Upper lobe of left lung (tissue), 6 donors: ENCODE data around the gene TMEM139. TPM values are rescaled to one million over a fixed set of nuclear protein-coding genes. Genes with fewer than 3 reads are reported as not detected.

ENCODE experiments used
- ATAC-seq, 2 donors: fragments of 200-7000 bp; cut with Tn5 transposase; one replicate each; pipeline ENCODE4 v1.9.1; 2022; ENCODE audit warnings: mild to moderate bottlenecking in 2 of 2, moderate library complexity in 2 of 2; ENCODE audit not compliant: low FRiP score in 2 of 2
- DNase-seq, 2 donors: peaks; one replicate each; pipeline ENCODE4 v3.0.0-alpha.2; 2019 to 2020
- H3K27ac ChIP-seq, 4 donors: fragments of 200-600 bp; sonication (generic); one replicate each; pipeline ENCODE4 v1.5.1; 2016 to 2019
- H3K27me3 ChIP-seq, 4 donors: fragments of 200-600 bp; sonication (generic); one replicate each; pipeline ENCODE4 v1.5.1; 2017 to 2019
- H3K36me3 ChIP-seq, 4 donors: fragments of 200-600 bp; sonication (generic); one replicate each; pipeline ENCODE4 v1.5.1; 2016 to 2019
- H3K4me1 ChIP-seq, 4 donors: fragments of 200-600 bp; sonication (generic); one replicate each; pipeline ENCODE4 v1.5.1; 2018 to 2019
- H3K4me3 ChIP-seq, 4 donors: fragments of 200-600 bp; sonication (generic); one replicate each; pipeline ENCODE4 v1.5.1; 2017 to 2019; ENCODE audit warnings: mild to moderate bottlenecking in 2 of 4, moderate library complexity in 1 of 4
- H3K9me3 ChIP-seq, 4 donors: fragments of 200-600 bp; sonication (generic); one replicate each; pipeline ENCODE4 v1.5.1; 2018 to 2019
- EP300 ChIP-seq, 4 donors: sonication (generic); formaldehyde crosslinking; IDR thresholded peaks; one replicate each; pipeline ENCODE4 v1.5.1; 2017; ENCODE audit warnings: antibody characterized with exemption in 4 of 4, control low read depth in 2 of 4
- POLR2A ChIP-seq, 4 donors: fragments of 450-650 bp; IDR thresholded peaks; one replicate each; pipeline ENCODE4 v1.5.1; 2016 to 2017; ENCODE audit warnings: antibody characterized with exemption in 4 of 4, mild to moderate bottlenecking in 2 of 4
- POLR2AphosphoS5 ChIP-seq, 2 donors: sonication (generic); formaldehyde crosslinking; IDR thresholded peaks; one replicate each; pipeline ENCODE4 v1.5.1; 2017; ENCODE audit warnings: antibody characterized with exemption in 2 of 2
- WGBS, 2 donors: methylation state at CpG; one replicate each; pipeline ENCODE4 v1.1.5; 2017 to 2018; 5-methylcytosine and 5-hydroxymethylcytosine counted together
- total RNA-seq, 6 donors: library from RNA; depleted of rRNA in 4 of 6; stranded (reverse); fragments of >200 nt in 4 of 6; gene quantifications; one replicate each; pipeline versions ENCODE4 v1.1.0 to v1.2.1, GENCODE V29; 2016 to 2021
- TF ChIP-seq, protein P1 (sequence below), 6 experiments: fragments of 450-650 bp in 4 of 6; fragments of 200-600 bp in 2 of 6; sonication (generic) in 2 of 6; IDR thresholded peaks; one replicate each; pipeline ENCODE4 v1.5.1; 2016 to 2019; ENCODE audit warnings: antibody characterized with exemption in 6 of 6
- donor health status: DM: no; HTN: no; CAD: no; lungs with moderate emphysema.
- donor health status: DM: no; HTN: yes; CAD: no; lungs with severe emphysema.

TMEM139 gene
- total RNA-seq, 6 donors from 2014 or later: 13.6 to 52.7 (median 33.0) TPM

DNA sequence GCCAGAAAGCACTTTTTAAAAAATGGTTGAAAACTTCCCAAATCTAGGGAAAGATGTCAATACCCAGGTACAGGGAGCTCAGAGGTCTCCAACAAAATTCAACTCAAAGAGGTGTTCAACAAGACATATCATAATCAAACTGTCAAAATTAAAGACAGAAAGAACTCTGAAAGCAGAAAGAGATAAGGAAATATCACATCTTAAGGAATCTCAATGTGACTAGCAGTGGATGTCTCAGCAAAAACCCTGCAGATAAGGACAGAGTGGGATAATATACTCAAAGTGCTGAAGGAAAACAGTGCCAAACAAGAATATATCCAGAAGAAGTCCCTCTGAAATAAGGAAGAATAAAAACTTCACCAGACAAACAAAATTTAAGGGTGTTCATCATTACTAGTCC lies 34.6 kb upstream of the TMEM139 start:
- DNase-seq: no peak
- ATAC-seq: no peak
- Histone ChIP-seq H3K4me1 (peaks cover 0 to 4% (median 0%) of the 10 kb centered on the region in 4 donors), H3K36me3 (no peaks in the 10 kb centered on the region), H3K27ac (no peak overlapping the region), H3K4me3 (no peak overlapping the region), H3K9me3 (no peaks in the 10 kb centered on the region), H3K27me3 (no peaks in the 10 kb centered on the region)
- TF ChIP-seq POLR2AphosphoS5 (IDR thresholded peaks at IDR 0.05) (no peak), POLR2A (IDR thresholded peaks at IDR 0.05) (no peak), EP300 (IDR thresholded peaks at IDR 0.05) (no peak)
- TF ChIP-seq, protein P1, sequence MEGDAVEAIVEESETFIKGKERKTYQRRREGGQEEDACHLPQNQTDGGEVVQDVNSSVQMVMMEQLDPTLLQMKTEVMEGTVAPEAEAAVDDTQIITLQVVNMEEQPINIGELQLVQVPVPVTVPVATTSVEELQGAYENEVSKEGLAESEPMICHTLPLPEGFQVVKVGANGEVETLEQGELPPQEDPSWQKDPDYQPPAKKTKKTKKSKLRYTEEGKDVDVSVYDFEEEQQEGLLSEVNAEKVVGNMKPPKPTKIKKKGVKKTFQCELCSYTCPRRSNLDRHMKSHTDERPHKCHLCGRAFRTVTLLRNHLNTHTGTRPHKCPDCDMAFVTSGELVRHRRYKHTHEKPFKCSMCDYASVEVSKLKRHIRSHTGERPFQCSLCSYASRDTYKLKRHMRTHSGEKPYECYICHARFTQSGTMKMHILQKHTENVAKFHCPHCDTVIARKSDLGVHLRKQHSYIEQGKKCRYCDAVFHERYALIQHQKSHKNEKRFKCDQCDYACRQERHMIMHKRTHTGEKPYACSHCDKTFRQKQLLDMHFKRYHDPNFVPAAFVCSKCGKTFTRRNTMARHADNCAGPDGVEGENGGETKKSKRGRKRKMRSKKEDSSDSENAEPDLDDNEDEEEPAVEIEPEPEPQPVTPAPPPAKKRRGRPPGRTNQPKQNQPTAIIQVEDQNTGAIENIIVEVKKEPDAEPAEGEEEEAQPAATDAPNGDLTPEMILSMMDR (IDR thresholded peaks at IDR 0.05): no peak

GRCh38 chr7:143250822-143251221 lies 33.9 kb upstream of the TMEM139 start:
- no peak overlapping the region for H3K4me3 ChIP-seq
- no peak for TF ChIP-seq POLR2AphosphoS5 (IDR thresholded peaks at IDR 0.05)
- no peak for TF ChIP-seq POLR2A (IDR thresholded peaks at IDR 0.05)
- ATAC-seq (no peak), DNase-seq (no peak)
- no peaks in the 10 kb centered on the region for H3K4me1 ChIP-seq
- WGBS, 2 donors: 80 to 91% methylated on average over 1 of the region's 1 CpG
- H3K27me3 ChIP-seq: no peaks in the 10 kb centered on the region
- H3K27ac ChIP-seq: no peak overlapping the region
- no peaks in the 10 kb centered on the region for H3K9me3 ChIP-seq
- no peaks in the 10 kb centered on the region for H3K36me3 ChIP-seq

DNA sequence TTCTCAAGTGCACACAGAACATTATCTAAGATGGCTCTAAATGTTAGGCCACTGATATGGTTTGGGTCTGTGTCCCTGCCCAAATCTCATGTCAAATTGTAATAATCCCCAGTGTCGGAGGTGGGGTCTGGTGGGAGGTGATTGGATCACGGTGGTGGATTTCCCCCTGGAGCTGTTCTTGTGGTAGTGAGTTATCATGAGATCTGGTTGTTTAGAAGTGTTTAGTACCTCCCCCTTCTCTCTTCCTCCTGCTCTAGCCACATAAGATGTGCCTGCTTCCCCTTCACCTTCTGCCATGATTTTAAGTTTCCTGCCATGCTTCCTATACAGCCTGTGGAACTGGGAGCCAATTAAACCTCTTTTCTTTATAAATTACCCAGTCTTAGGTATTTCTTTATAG lies 32.8 kb upstream of the TMEM139 start:
- Histone ChIP-seq H3K27ac (no peak overlapping the region), H3K4me3 (no peak overlapping the region), H3K36me3 (no peaks in the 10 kb centered on the region), H3K27me3 (no peaks in the 10 kb centered on the region), H3K9me3 (no peaks in the 10 kb centered on the region), H3K4me1 (no peaks in the 10 kb centered on the region)
- TF ChIP-seq POLR2AphosphoS5 (IDR thresholded peaks at IDR 0.05) (no peak), POLR2A (IDR thresholded peaks at IDR 0.05) (no peak), EP300 (IDR thresholded peaks at IDR 0.05) (no peak)
- TF ChIP-seq, protein P1 (IDR thresholded peaks at IDR 0.05): no peak
- no peak for DNase-seq
- 74 to 75% methylated on average over 2 of the region's 2 CpGs for WGBS, 2 donors
- no peak for ATAC-seq

GRCh38 chr7:143255564-143255963 lies 29.2 kb upstream of the TMEM139 start:
- 66 to 69% methylated on average over 3 of the region's 3 CpGs for WGBS, 2 donors
- no peaks in the 10 kb centered on the region for H3K27me3 ChIP-seq
- no peak overlapping the region for H3K27ac ChIP-seq
- no peaks in the 10 kb centered on the region for H3K9me3 ChIP-seq
- peaks cover 0 to 7% (median 2%) of the 10 kb centered on the region in 4 donors for H3K4me1 ChIP-seq
- no peak overlapping the region for H3K4me3 ChIP-seq
- ATAC-seq (no peak), DNase-seq (no peak)
- TF ChIP-seq POLR2A (IDR thresholded peaks at IDR 0.05): no peak
- no peak for TF ChIP-seq EP300 (IDR thresholded peaks at IDR 0.05)
- TF ChIP-seq POLR2AphosphoS5 (IDR thresholded peaks at IDR 0.05): no peak
- TF ChIP-seq, protein P1 (IDR thresholded peaks at IDR 0.05): no peak
- no peaks in the 10 kb centered on the region for H3K36me3 ChIP-seq

DNA sequence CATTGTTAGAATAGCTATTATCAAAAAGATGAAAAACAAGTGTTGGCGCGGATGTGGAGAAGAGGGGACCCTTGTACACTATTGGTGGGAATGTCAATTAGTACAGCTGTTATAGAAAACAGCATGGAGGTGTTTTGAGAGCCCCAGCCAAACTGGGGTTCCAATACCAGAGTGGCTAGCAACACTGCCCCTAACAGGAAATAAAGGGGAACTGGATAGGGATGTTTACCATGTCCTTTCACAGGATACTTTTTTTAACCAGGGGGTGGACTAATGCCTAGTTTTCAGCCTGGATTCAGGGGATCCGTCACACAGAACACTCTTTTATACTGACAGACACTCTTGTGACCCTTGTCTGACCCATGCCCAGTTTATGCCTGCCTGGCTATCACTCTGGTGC lies 28.4 kb upstream of the TMEM139 start:
- DNase-seq (no peak), ATAC-seq (no peak)
- H3K27me3 ChIP-seq: no peaks in the 10 kb centered on the region
- no peaks in the 10 kb centered on the region for H3K9me3 ChIP-seq
- no peaks in the 10 kb centered on the region for H3K36me3 ChIP-seq
- 87 to 92% methylated on average over 3 of the region's 3 CpGs for WGBS, 2 donors
- H3K4me3 ChIP-seq: no peak overlapping the region
- peaks cover 0 to 7% (median 2%) of the 10 kb centered on the region in 4 donors for H3K4me1 ChIP-seq
- TF ChIP-seq EP300 (IDR thresholded peaks at IDR 0.05) (no peak), POLR2A (IDR thresholded peaks at IDR 0.05) (no peak), POLR2AphosphoS5 (IDR thresholded peaks at IDR 0.05) (no peak)
- TF ChIP-seq, protein P1 (IDR thresholded peaks at IDR 0.05): no peak
- no peak overlapping the region for H3K27ac ChIP-seq
